22Rv1 (cell line): Measurements from ENCODE around the gene P4HA2.

Source experiments
- H3K27ac ChIP-seq: fragments of 450-650 bp; 2 replicates; pipeline ENCODE4 v1.5.1; 2017
- ZFX ChIP-seq: fragments of 450-650 bp; IDR thresholded peaks from 2 replicates; pipeline ENCODE4 v1.6.1; 2017; ENCODE audit warnings: antibody characterized with exemption, borderline replicate concordance
- TF ChIP-seq, protein P1 (sequence below): fragments of 450-650 bp; IDR thresholded peaks from 2 replicates; pipeline ENCODE4 v1.5.1; 2017; ENCODE audit warnings: mild to moderate bottlenecking

The P4HA2 gene

DNA sequence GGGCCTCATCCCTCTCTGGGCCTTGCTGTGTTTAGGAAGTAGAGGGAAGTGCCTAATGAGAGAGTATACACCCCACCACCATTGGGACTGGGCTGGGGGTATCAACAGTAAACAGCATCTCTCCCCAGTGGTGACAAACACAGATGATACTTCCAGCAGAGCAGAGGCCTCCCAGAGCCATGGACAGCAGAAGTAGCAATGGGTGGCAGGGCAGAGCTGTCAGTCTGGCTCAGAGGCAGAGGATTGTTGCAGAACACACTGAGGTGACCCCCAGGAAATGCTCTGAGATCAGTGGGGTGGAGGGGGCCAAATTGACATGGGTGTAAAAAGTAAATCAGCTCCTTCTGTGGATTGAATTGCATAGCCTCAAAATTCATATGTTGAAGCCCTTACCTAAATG is 12.1 kb upstream of the P4HA2 start:
- no peak overlapping the region for H3K27ac ChIP-seq
- TF ChIP-seq ZFX = no peak
- TF ChIP-seq, protein P1, sequence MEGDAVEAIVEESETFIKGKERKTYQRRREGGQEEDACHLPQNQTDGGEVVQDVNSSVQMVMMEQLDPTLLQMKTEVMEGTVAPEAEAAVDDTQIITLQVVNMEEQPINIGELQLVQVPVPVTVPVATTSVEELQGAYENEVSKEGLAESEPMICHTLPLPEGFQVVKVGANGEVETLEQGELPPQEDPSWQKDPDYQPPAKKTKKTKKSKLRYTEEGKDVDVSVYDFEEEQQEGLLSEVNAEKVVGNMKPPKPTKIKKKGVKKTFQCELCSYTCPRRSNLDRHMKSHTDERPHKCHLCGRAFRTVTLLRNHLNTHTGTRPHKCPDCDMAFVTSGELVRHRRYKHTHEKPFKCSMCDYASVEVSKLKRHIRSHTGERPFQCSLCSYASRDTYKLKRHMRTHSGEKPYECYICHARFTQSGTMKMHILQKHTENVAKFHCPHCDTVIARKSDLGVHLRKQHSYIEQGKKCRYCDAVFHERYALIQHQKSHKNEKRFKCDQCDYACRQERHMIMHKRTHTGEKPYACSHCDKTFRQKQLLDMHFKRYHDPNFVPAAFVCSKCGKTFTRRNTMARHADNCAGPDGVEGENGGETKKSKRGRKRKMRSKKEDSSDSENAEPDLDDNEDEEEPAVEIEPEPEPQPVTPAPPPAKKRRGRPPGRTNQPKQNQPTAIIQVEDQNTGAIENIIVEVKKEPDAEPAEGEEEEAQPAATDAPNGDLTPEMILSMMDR = no peak

DNA sequence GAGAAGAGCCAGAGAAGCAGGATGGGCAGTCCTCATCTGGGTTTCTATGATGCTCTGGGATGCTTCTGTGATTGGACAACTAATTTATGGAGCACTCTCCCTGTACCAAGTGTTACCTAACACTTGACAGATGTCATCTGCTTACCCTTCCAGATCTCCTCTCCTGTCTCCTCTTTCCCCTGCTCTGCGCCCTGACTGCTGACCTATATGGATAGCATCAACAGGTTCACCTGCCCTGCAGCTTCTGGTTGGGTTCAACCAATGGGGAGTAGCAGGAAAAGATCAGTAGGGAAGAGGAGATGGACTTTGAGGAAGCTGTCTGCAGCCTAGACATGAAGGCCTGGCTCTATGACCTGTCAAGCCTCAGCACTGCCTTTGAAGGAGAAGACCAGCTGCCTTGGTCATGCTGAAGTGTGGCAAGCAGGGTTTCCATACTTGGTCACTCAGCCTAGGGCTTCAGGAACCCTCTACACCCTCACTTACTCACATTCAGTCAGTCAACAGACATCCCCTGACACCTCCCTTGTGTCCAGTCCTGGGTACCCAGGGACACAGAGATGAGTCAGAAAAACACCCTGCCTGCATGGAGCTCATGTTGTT is 11.3 kb upstream of the P4HA2 start:
- no peak for TF ChIP-seq ZFX
- TF ChIP-seq, protein P1 = no peak
- H3K27ac ChIP-seq = no peak overlapping the region

- no peak for TF ChIP-seq ZFX
- TF ChIP-seq, protein P1 = peak; percentile 92
- H3K27ac ChIP-seq = no peak overlapping the region
Observed at GRCh38 chr5:132238169-132238744, 10.6 kb upstream of the P4HA2 start.

DNA sequence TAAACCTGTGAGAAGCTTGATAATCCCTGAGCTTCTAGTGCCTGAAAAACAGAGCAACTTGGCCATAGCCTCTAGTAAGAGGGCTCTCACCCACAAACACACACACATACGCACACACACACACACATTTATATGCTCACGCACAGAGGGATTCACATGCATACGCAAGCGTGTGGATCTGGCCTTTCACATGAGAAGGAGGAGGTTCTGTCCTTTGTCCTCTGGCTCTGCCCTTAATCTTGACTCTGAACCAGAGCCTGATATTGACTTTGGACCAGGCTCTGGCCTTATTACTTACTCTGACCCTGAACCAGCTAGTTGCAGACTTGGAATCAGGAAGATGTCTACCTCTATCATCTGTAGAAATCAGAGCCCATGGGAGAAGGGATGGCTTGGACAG is 10.0 kb upstream of the P4HA2 start:
- H3K27ac ChIP-seq = no peak overlapping the region

DNA sequence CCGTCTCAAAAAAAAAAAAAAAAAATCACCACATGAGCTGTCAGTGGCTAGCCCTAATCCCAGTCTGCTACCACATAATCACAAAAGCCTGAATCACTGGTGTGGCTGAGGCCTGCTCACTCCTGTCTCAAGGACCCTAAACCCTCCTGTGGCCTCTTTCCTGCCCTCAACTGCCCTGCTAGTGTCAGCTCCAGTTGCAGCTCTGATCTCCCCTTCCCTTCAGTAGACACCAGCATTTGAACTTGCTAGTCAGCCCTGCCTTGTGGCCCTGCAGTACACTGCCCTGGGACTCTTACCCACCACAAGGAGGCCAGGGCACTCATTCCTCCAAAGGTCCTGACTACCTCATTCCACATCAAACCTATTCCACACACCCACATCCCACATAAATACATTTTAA is 9.5 kb upstream of the P4HA2 start:
- TF ChIP-seq ZFX = no peak
- TF ChIP-seq, protein P1 = no peak

More for the DNA sequence above, 10.0 kb upstream of the P4HA2 start:
- TF ChIP-seq, protein P1 = no peak
- TF ChIP-seq ZFX = no peak

DNA sequence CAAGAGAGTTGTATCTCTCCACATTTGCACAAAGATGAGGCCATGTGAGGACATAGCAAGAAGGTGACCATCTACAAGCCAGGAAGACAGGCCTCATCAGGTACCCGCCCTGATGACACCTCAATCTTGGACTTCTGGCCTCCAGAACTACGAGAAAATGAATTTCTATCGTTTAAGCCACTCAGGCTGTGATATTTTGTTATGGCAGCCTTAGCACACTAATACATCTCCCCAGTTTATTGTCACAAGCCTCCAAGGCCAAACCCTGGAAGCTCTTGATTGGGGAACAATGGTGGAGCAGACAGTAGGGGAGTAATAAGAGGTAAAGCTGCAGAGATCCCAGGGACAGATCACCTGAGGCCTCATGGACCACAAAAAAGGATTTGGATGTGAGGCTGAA is 7.7 kb upstream of the P4HA2 start:
- H3K27ac ChIP-seq = no peak overlapping the region
- no peak for TF ChIP-seq ZFX
- TF ChIP-seq, protein P1 = no peak

More for the DNA sequence above, 9.5 kb upstream of the P4HA2 start:
- H3K27ac ChIP-seq = no peak overlapping the region

DNA sequence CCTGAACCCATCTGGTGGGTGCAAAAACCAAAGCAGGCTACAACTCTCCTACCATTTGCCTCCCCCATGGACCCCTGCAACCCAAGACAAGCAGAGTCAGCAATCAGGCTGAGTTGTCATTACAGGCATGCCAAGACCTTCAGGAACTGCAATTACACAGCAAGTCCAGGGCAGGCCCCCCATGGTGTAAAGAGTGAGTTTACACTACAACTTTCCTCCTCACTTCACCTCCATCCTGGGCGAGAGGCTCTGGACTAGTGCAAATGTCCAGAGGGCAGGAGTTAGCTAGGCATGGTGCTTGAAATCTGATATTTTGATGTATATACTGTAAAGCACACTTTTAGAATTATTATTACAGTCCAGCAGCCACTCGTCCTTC is 7.0 kb upstream of the P4HA2 start:
- H3K27ac ChIP-seq = no peak overlapping the region
- no peak for TF ChIP-seq ZFX
- TF ChIP-seq, protein P1 = no peak
